ENCODE data around the gene PRKCB. TPM values are rescaled to one million over a fixed set of nuclear protein-coding genes. Genes with fewer than 3 reads are reported as not detected.

The PRKCB gene
- total and polyA plus RNA-seq, 7 donors = 0.13 to 1.5 (median 0.83) TPM

DNA sequence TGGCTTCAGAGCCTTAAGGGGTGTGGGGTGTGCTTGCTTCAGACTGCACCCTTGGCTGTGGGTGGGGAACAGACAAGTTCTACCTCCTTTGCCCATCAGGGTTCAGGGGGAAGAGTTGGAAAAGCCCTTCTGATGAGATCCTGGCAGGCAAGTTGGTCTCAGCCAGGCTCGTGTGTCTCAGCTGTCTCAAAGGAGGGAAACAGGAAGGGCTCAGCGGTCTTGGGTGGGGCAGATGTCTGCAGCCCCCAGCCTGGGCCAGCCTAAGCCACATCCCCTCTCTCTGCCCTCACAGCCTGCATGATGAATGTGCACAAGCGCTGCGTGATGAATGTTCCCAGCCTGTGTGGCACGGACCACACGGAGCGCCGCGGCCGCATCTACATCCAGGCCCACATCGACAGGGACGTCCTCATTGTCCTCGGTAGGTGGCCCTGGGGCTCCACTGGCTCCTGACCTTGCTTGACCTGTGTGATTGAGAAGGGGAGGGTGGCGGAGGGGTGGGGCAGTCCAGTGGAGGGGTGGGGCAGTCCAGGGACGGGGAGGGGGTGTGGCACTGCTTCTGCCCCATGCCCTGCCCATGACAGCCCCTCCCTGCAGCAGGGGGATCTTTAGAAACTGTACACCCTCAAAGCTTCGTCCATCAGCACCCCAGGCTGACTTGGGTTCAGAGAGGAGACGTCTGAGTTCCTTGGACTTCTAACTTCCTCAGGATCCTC, 199.5 kb downstream of the PRKCB start:
- Histone ChIP-seq H3K9me3 (no peaks in the 10 kb centered on the region), H3K4me1 (no peaks in the 10 kb centered on the region)

DNA sequence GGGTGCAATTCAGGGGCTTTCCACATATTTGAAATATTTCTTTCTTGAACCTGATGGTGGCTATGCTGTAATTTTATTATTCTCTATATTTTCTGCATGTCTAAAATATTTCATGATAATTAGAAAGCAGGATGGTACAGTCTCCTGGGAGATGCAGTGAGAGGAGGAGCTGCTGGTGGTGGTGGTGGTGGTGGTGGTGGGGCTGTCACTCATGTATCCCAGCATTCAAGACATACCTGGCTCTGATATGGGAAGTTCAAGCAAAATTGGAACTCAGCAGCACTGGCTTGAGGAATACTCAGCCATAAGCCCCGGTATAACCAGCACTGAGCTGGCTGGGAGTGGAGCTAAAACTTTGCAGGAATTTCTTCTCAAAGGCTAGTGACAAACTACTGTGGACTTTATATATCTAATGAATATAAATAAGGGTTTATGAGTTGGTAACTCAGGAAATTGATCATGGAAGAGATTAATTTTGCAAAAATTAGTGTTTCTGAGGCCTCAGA, 200.3 kb downstream of the PRKCB start:
- no peaks in the 10 kb centered on the region for H3K36me3 ChIP-seq (ENCODE audit: insufficient read depth in 1 of 2, low read depth in 1 of 2)
- no peak overlapping the region for H3K27ac ChIP-seq
- no peaks in the 10 kb centered on the region for H3K4me1 ChIP-seq
- no peak overlapping the region for H3K4me3 ChIP-seq
- 29 to 43% (median 38%) methylated on average over 1 of the region's 1 CpG for WGBS, 3 donors
- intact Hi-C loops (cut with DNase I) = loop anchor here (10.0 kb wide), 3 partner anchors 231 to 361 kb away; partner anchors contain the start of gene PLK1 (in 1 of the 2)
- ATAC-seq (no peak), DNase-seq (no peak)
- TF ChIP-seq, protein P1, sequence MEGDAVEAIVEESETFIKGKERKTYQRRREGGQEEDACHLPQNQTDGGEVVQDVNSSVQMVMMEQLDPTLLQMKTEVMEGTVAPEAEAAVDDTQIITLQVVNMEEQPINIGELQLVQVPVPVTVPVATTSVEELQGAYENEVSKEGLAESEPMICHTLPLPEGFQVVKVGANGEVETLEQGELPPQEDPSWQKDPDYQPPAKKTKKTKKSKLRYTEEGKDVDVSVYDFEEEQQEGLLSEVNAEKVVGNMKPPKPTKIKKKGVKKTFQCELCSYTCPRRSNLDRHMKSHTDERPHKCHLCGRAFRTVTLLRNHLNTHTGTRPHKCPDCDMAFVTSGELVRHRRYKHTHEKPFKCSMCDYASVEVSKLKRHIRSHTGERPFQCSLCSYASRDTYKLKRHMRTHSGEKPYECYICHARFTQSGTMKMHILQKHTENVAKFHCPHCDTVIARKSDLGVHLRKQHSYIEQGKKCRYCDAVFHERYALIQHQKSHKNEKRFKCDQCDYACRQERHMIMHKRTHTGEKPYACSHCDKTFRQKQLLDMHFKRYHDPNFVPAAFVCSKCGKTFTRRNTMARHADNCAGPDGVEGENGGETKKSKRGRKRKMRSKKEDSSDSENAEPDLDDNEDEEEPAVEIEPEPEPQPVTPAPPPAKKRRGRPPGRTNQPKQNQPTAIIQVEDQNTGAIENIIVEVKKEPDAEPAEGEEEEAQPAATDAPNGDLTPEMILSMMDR (IDR thresholded peaks at IDR 0.05) = no peak
- H3K9me3 ChIP-seq = no peaks in the 10 kb centered on the region
- H3K27me3 ChIP-seq (ENCODE audit: insufficient read depth in 3 of 3, low read length in 2 of 3) = no peaks in the 10 kb centered on the region

More for the DNA sequence above, 199.5 kb downstream of the PRKCB start:
- WGBS, 3 donors = 39 to 57% (median 41%) methylated on average over 15 to 17 of the region's 17 CpGs
- Histone ChIP-seq H3K4me3 (no peak overlapping the region), H3K36me3 (ENCODE audit: insufficient read depth in 1 of 2, low read depth in 1 of 2) (no peaks in the 10 kb centered on the region), H3K27ac (no peak overlapping the region), H3K27me3 (ENCODE audit: insufficient read depth in 3 of 3, low read length in 2 of 3) (no peaks in the 10 kb centered on the region)
- ATAC-seq = no peak
- TF ChIP-seq, protein P1 (IDR thresholded peaks at IDR 0.05) = no peak
- intact Hi-C loops (cut with DNase I) = loop anchor here (10.0 kb wide), 3 partner anchors 230 to 360 kb away; partner anchors contain the start of gene PLK1 (in 1 of the 2)
- no peak for DNase-seq

DNA sequence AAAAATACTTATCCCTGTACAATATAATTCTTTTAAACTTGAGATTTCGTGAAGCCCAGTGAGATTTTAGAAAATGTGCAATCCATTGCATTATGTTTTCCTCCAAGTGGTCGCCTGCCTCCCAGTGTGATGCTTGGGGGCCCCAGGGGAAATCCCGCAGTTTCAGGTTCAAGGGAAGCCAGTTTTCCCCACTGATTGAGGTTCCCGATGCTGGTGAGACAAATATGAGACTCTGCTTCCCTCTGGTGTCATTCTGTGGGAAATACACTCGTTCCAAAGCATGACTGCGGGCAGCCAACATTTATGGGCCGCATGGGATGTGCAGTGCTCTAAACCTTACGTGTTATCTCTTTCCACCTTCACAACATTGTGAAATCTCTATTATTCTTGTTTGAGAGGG, 200.8 kb downstream of the PRKCB start:
- no peaks in the 10 kb centered on the region for H3K36me3 ChIP-seq (ENCODE audit: insufficient read depth in 1 of 2, low read depth in 1 of 2)
- DNase-seq = no peak
- H3K4me1 ChIP-seq = no peaks in the 10 kb centered on the region
- H3K27ac ChIP-seq = no peak overlapping the region
- TF ChIP-seq, protein P1 (IDR thresholded peaks at IDR 0.05) = peak; percentile 49
- WGBS, 3 donors = 6 to 9% (median 6%) methylated on average over 8 of the region's 8 CpGs
- intact Hi-C loops (cut with DNase I) = loop anchor here (10.0 kb wide), 3 partner anchors 232 to 362 kb away; partner anchors contain the start of gene PLK1 (in 1 of the 2)
- peak in 1 of 4 donors; percentile 49 for ATAC-seq
- H3K27me3 ChIP-seq (ENCODE audit: insufficient read depth in 3 of 3, low read length in 2 of 3) = no peaks in the 10 kb centered on the region
- H3K4me3 ChIP-seq = no peak overlapping the region
- H3K9me3 ChIP-seq = no peaks in the 10 kb centered on the region

DNA sequence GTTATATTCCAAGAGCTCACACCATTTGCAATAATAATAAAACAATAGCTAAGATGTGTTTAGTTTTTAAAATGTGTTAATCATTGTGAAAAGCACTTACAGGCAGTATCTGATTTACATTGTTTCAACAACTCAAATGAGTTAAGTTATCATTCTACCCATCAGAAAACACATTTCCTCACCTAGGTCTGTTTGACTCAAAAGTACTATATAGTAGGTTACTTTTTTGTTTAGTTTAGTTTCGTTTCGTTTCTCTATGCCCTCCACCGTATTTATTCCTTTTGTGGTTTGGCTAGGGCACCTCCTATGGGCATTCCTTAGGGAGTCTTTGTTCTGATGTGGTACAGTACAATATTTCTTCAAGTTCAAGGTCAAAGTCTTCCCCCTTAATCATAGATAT, 201.6 kb downstream of the PRKCB start:
- intact Hi-C loops (cut with DNase I) = loop anchor here (10.0 kb wide), 3 partner anchors 233 to 363 kb away; partner anchors contain the start of gene PLK1 (in 1 of the 2)
- H3K36me3 ChIP-seq (ENCODE audit: insufficient read depth in 1 of 2, low read depth in 1 of 2) = no peaks in the 10 kb centered on the region
- TF ChIP-seq, protein P1 (IDR thresholded peaks at IDR 0.05) = no peak
- DNase-seq = no peak
- H3K27ac ChIP-seq = no peak overlapping the region
- H3K4me3 ChIP-seq = no peak overlapping the region
- 74 to 83% (median 79%) methylated on average over 3 of the region's 3 CpGs for WGBS, 3 donors
- no peaks in the 10 kb centered on the region for H3K27me3 ChIP-seq (ENCODE audit: insufficient read depth in 3 of 3, low read length in 2 of 3)
- H3K9me3 ChIP-seq = no peaks in the 10 kb centered on the region
- no peak for ATAC-seq
- no peaks in the 10 kb centered on the region for H3K4me1 ChIP-seq
